Ishikawa (cell line): ENCODE measurements around the gene HOMER2.

ENCODE experiments used
- CEBPB ChIP-seq: IDR thresholded peaks from 2 replicates; pipeline ENCODE4 v1.6.1; 2012
- CREB1 ChIP-seq: IDR thresholded peaks from 2 replicates; pipeline ENCODE4 v1.6.1; 2012; ENCODE audit warnings: low read depth
- EGR1 ChIP-seq: IDR thresholded peaks from 2 replicates; pipeline ENCODE4 v1.6.1; 2012
- EP300 ChIP-seq: IDR thresholded peaks from 2 replicates; pipeline ENCODE4 v1.6.1; 2012; ENCODE audit warnings: borderline replicate concordance
- FOXM1 ChIP-seq: IDR thresholded peaks from 2 replicates; pipeline ENCODE4 v1.6.1; 2012; ENCODE audit warnings: low read depth, borderline replicate concordance
- MAX ChIP-seq: IDR thresholded peaks from 2 replicates; pipeline ENCODE4 v1.6.1; 2012
- NFIC ChIP-seq: IDR thresholded peaks from 2 replicates; pipeline ENCODE4 v1.6.1; 2012
- RAD21 ChIP-seq: IDR thresholded peaks from 2 replicates; pipeline ENCODE4 v1.6.1; 2012; ENCODE audit warnings: low read depth
- REST ChIP-seq: IDR thresholded peaks from 2 replicates; pipeline ENCODE4 v1.6.1; 2012; ENCODE audit warnings: low read depth, mild to moderate bottlenecking
- TAF1 ChIP-seq: IDR thresholded peaks from 2 replicates; pipeline ENCODE4 v1.6.1; 2012; ENCODE audit warnings: low read depth, mild to moderate bottlenecking
- TCF12 ChIP-seq: IDR thresholded peaks from 2 replicates; pipeline ENCODE4 v1.6.1; 2012; ENCODE audit warnings: low read depth
- TEAD4 ChIP-seq: IDR thresholded peaks from 2 replicates; pipeline ENCODE4 v1.6.1; 2012
- USF1 ChIP-seq: IDR thresholded peaks from 2 replicates; pipeline ENCODE4 v1.6.1; 2012
- YY1 ChIP-seq: IDR thresholded peaks from 2 replicates; pipeline ENCODE4 v1.6.1; 2012; ENCODE audit warnings: low read depth
- ZBTB7A ChIP-seq: IDR thresholded peaks from 2 replicates; pipeline ENCODE4 v1.6.1; 2012; ENCODE audit warnings: low read depth

The HOMER2 gene

GRCh38 chr15:82918162-82918561 lies 34.4 kb downstream of the HOMER2 start:
- no peak for TF ChIP-seq YY1
- no peak for TF ChIP-seq USF1
- TF ChIP-seq TEAD4, result no peak
- no peak for TF ChIP-seq CREB1
- TF ChIP-seq RAD21, result no peak
- no peak for TF ChIP-seq EGR1
- TF ChIP-seq FOXM1, result no peak
- TF ChIP-seq MAX, result no peak
- TF ChIP-seq TCF12, result no peak
- no peak for TF ChIP-seq EP300
- no peak for TF ChIP-seq REST
- no peak for TF ChIP-seq ZBTB7A
- TF ChIP-seq TAF1, result no peak
- no peak for TF ChIP-seq CEBPB
- TF ChIP-seq NFIC, result no peak

- TF ChIP-seq USF1 (no peak), TAF1 (no peak), MAX (no peak)
These were observed 35.3 kb downstream of the HOMER2 start for GRCh38 chr15:82917249-82917648.

GRCh38 chr15:82916161-82916952 lies 36.2 kb downstream of the HOMER2 start:
- TF ChIP-seq USF1 (no peak), NFIC (no peak)

- TF ChIP-seq RAD21, result no peak
- TF ChIP-seq EP300, result no peak
These were observed 38.1 kb downstream of the HOMER2 start for GRCh38 chr15:82914396-82914795.

- no peak for TF ChIP-seq CREB1
- TF ChIP-seq TAF1, result no peak
- TF ChIP-seq TCF12, result no peak
- no peak for TF ChIP-seq RAD21
- TF ChIP-seq CEBPB, result no peak
- no peak for TF ChIP-seq REST
These were observed 41.1 kb downstream of the HOMER2 start for GRCh38 chr15:82911458-82911857.

GRCh38 chr15:82910721-82911120 lies 41.8 kb downstream of the HOMER2 start:
- no peak for TF ChIP-seq TEAD4
- no peak for TF ChIP-seq EGR1
- no peak for TF ChIP-seq NFIC
- no peak for TF ChIP-seq YY1
- no peak for TF ChIP-seq TAF1
- TF ChIP-seq ZBTB7A, result no peak
- TF ChIP-seq CREB1, result no peak
- no peak for TF ChIP-seq CEBPB
- TF ChIP-seq RAD21, result no peak
